Measurements from ENCODE around the gene KRTAP10-5.

KRTAP10-5 gene

GRCh38 chr21:44542716-44543115 lies 37.7 kb downstream of the KRTAP10-5 start:
- H3K4me3 ChIP-seq (ENCODE audit: control insufficient read depth, low read depth, low read length), result no peak overlapping the region
- DNase-seq (ENCODE audit: low read depth), result no peak
- TF ChIP-seq, protein P1, sequence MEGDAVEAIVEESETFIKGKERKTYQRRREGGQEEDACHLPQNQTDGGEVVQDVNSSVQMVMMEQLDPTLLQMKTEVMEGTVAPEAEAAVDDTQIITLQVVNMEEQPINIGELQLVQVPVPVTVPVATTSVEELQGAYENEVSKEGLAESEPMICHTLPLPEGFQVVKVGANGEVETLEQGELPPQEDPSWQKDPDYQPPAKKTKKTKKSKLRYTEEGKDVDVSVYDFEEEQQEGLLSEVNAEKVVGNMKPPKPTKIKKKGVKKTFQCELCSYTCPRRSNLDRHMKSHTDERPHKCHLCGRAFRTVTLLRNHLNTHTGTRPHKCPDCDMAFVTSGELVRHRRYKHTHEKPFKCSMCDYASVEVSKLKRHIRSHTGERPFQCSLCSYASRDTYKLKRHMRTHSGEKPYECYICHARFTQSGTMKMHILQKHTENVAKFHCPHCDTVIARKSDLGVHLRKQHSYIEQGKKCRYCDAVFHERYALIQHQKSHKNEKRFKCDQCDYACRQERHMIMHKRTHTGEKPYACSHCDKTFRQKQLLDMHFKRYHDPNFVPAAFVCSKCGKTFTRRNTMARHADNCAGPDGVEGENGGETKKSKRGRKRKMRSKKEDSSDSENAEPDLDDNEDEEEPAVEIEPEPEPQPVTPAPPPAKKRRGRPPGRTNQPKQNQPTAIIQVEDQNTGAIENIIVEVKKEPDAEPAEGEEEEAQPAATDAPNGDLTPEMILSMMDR (IDR thresholded peaks at IDR 0.05; ENCODE audit: control insufficient read depth, insufficient read depth, low read depth, low read length, missing control alignments), result no peak

DNA sequence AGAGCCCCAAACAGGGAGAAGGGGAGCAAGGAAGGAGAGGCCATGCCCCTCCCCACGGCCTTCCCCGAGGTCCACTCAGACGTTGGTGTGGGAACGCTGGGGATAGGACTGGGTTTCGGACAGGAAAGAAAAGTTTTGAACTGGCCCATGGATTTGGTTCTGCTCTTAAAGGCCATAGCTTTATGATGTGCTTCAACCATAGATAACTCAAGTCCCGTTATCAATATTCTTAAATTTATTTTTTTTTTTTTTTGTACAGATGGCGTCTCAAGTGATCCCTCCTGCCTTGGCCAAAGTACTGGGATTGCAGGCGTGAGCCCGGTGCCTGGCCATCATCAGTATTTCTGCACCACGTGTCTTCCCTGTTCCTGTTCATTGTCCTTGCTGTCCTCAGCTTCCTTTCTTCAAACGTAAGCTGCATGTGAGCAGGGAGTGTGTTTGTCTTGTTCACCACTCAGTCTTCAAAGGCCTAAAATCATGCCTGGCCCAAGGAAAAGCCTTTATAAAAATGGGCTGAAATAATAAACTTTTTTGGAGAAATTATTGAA lies 39.6 kb downstream of the KRTAP10-5 start:
- H3K4me3 ChIP-seq (ENCODE audit: control insufficient read depth, low read depth, low read length), result no peak overlapping the region
- no peak for DNase-seq (ENCODE audit: low read depth)
- TF ChIP-seq, protein P1 (IDR thresholded peaks at IDR 0.05; ENCODE audit: control insufficient read depth, insufficient read depth, low read depth, low read length, missing control alignments), result no peak

DNA sequence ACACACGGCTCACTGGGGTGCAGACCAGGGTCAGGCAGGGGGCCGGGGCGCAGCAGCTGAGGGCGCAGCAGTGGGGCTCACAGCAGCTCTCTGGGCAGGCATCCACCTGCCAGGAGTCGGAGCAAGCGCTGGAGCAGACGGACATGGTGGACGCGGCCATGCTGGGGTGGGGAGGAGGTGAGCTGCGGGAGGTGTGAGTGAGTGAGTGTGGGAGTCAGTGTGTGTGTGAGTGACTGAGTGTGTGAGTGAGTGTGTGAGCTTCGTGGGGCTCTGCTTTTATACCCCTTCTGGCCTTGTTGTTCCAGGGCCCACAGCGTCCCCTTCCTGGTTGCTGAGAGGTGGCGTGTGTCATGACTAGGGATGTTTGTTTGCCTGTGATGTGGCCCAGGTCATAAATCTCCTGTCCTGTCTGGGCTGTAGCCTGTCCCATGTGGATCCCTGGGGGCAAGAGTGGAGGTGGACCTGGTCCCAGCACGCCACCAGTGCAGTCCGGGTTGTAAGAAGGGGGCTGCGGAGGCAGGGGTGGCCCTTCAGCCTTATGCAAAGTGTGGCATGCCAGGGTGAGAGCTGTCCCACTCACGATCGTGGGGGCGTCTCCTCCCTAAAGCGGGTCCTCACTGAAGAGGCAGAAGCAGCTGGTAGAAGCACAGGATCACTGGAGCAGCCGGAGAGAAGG lies 40.3 kb downstream of the KRTAP10-5 start, which contains the start of gene KRTAP10-1:
Gene KRTAP10-1 (minus strand): TSS at position 205 of the 676 bp plus-strand sequence. CDS start 45 bp downstream, at position 160.
- DNase-seq (ENCODE audit: low read depth), result no peak
- TF ChIP-seq, protein P1 (IDR thresholded peaks at IDR 0.05; ENCODE audit: control insufficient read depth, insufficient read depth, low read depth, low read length, missing control alignments), result no peak
- no peak within 1 kb of the TSS for H3K4me3 ChIP-seq (ENCODE audit: control insufficient read depth, low read depth, low read length)

DNA sequence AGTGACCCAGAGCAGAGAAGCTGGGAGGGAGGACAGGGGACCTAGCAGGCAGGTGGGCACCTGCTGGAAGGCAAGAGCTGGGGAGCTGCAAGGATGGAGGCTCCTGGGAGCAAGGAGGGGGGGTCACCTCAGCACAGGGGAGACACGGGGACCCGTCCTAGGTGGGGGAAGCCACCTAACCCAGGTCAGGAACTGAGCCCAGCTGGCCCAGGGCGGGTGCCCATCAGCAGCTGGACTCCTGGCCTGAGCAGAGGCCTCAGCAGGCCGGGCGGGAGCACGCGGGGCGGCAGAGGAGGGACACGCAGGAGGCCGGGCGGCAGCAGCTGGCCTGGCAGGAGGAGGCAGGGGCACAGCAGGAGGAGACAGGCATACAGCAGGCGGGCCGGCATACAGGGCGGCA lies 41.4 kb downstream of the KRTAP10-5 start:
- DNase-seq (ENCODE audit: low read depth), result no peak
- no peak overlapping the region for H3K4me3 ChIP-seq (ENCODE audit: control insufficient read depth, low read depth, low read length)
- TF ChIP-seq, protein P1 (IDR thresholded peaks at IDR 0.05; ENCODE audit: control insufficient read depth, insufficient read depth, low read depth, low read length, missing control alignments), result no peak

- H3K4me3 ChIP-seq (ENCODE audit: control insufficient read depth, low read depth, low read length), result no peak overlapping the region
- no peak for DNase-seq (ENCODE audit: low read depth)
- TF ChIP-seq, protein P1 (IDR thresholded peaks at IDR 0.05; ENCODE audit: control insufficient read depth, insufficient read depth, low read depth, low read length, missing control alignments), result no peak
These were observed 42.2 kb downstream of the KRTAP10-5 start for GRCh38 chr21:44537930-44538911.

- DNase-seq (ENCODE audit: low read depth), result no peak
- no peak overlapping the region for H3K4me3 ChIP-seq (ENCODE audit: control insufficient read depth, low read depth, low read length)
- TF ChIP-seq, protein P1 (IDR thresholded peaks at IDR 0.05; ENCODE audit: control insufficient read depth, insufficient read depth, low read depth, low read length, missing control alignments), result no peak
These were observed 44.4 kb downstream of the KRTAP10-5 start for GRCh38 chr21:44535963-44536362.
